K562 (cell line): ENCODE results near the gene ZNF584. TPM values are rescaled to one million over a fixed set of nuclear protein-coding genes. Genes with fewer than 3 reads are reported as not detected.

Experiments used
- BRD9 ChIP-seq: fragments of 450-650 bp; IDR thresholded peaks from 2 replicates; pipeline ENCODE4 v1.6.1; 2018; ENCODE audit warnings: low read depth; ENCODE audit not compliant: partially characterized antibody
- CEBPB ChIP-seq: fragments of 450-650 bp; IDR thresholded peaks from 2 replicates; pipeline ENCODE4 v1.6.1; 2016; ENCODE audit warnings: missing genetic modification characterization, missing compliant biosample characterization
- CHD1 ChIP-seq: fragments of 200-600 bp; sonication (generic); IDR thresholded peaks from one replicate; pipeline ENCODE4 v1.6.1; 2012; ENCODE audit warnings: mild to moderate bottlenecking, moderate library complexity, low read length, inconsistent platforms
- CSDE1 ChIP-seq, 2 experiments: fragments of 450-650 bp; IDR thresholded peaks; 2 replicates each; pipeline ENCODE4 v1.6.1; 2016; ENCODE audit warnings: mild to moderate bottlenecking in 1 of 2
- GTF2E2 ChIP-seq: fragments of 200-800 bp; sonication (Bioruptor generic); IDR thresholded peaks from 2 replicates; pipeline ENCODE4 v1.6.1; 2016; ENCODE audit warnings: missing genetic modification characterization, missing compliant biosample characterization
- HDAC1 ChIP-seq, 2 experiments: fragments of 450-650 bp; IDR thresholded peaks; 2 replicates each; pipeline ENCODE4 v1.6.1; 2016 to 2017; ENCODE audit warnings: inconsistent platforms in 1 of 2, mild to moderate bottlenecking in 1 of 2, moderate library complexity in 1 of 2
- HNRNPLL ChIP-seq: fragments of 200-400 bp; formaldehyde crosslinking; IDR thresholded peaks from 2 replicates; pipeline ENCODE4 v1.6.1; 2017; ENCODE audit warnings: low read length, low read depth, mild to moderate bottlenecking; ENCODE audit not compliant: poor library complexity, severe bottlenecking
- KDM5B ChIP-seq: fragments of 200-600 bp; sonication (generic); IDR thresholded peaks from 2 replicates; pipeline ENCODE4 v1.6.1; 2012; ENCODE audit warnings: low read depth, mild to moderate bottlenecking, moderate library complexity, low read length, control low read depth, inconsistent platforms; ENCODE audit not compliant: insufficient replicate concordance
- KLF10 ChIP-seq: fragments of 250-450 bp; sonication (Bioruptor Pico); IDR thresholded peaks from 2 replicates; pipeline ENCODE4 v1.6.1; 2021; ENCODE audit warnings: matching md5 sums
- LEF1 ChIP-seq: fragments of 450-650 bp; IDR thresholded peaks from 2 replicates; pipeline ENCODE4 v1.6.1; 2016; ENCODE audit warnings: mild to moderate bottlenecking
- MAX ChIP-seq: sonication (generic); formaldehyde crosslinking; IDR thresholded peaks from 2 replicates; pipeline ENCODE4 v1.9.0; 2022; ENCODE audit warnings: mild to moderate bottlenecking, missing genetic modification reagents
- MEIS2 ChIP-seq: fragments of 450-650 bp; IDR thresholded peaks from 2 replicates; pipeline ENCODE4 v1.6.1; 2014; ENCODE audit warnings: mild to moderate bottlenecking; ENCODE audit not compliant: partially characterized antibody
- MIER1 ChIP-seq: fragments of 450-650 bp; IDR thresholded peaks from 2 replicates; pipeline ENCODE4 v1.6.1; 2016; ENCODE audit warnings: antibody characterized with exemption, mild to moderate bottlenecking, low read depth
- MXI1 ChIP-seq: IDR thresholded peaks from 2 replicates; pipeline ENCODE4 v1.6.1; 2011; ENCODE audit warnings: low read depth, mild to moderate bottlenecking, improper control_type of control experiment, low read length
- NRF1 ChIP-seq, 2 experiments: fragments of 450-650 bp; IDR thresholded peaks in 1 of 2; conservative IDR thresholded peaks in 1 of 2; 2 replicates each; pipeline ENCODE4 v1.6.1; 2014; ENCODE audit warnings: mild to moderate bottlenecking in 2 of 2
- PYGO2 ChIP-seq: fragments of 450-650 bp; IDR thresholded peaks from 2 replicates; pipeline ENCODE4 v1.6.1; 2016; ENCODE audit warnings: mild to moderate bottlenecking, missing genetic modification characterization, moderate library complexity, missing compliant biosample characterization
- RAD51 ChIP-seq: fragments of 450-650 bp; IDR thresholded peaks from 2 replicates; pipeline ENCODE4 v1.7.1; 2016; ENCODE audit warnings: low read depth, mild to moderate bottlenecking, borderline replicate concordance
- RFX1 ChIP-seq: fragments of 450-650 bp; IDR thresholded peaks from 2 replicates; pipeline ENCODE4 v1.6.1; 2016; ENCODE audit warnings: mild to moderate bottlenecking, moderate library complexity
- SMARCA5 ChIP-seq: fragments of 450-650 bp; IDR thresholded peaks from 2 replicates; pipeline ENCODE4 v1.6.1; 2016
- TRIM24 ChIP-seq, 2 experiments: fragments of 450-650 bp; IDR thresholded peaks; 2 replicates each; pipeline ENCODE4 v1.6.1; 2016
- ZNF121 ChIP-seq: sonication (generic); formaldehyde crosslinking; conservative IDR thresholded peaks from 2 replicates; pipeline ENCODE4 v1.8.0; 2022; ENCODE audit warnings: missing genetic modification reagents
- polyA plus RNA-seq, 8 experiments: library from polyadenylated mRNA; depleted of rRNA in 4 of 8; stranded (reverse) in 5 of 8; unstranded in 3 of 8; fragments of >200 nt; fragmentation: Nextera tagmentation in 2 of 8; fragmentation: Illumina TruSeq in 1 of 8; extraction: Ambion mirVana in 2 of 8; extraction: Trizol in 1 of 8; gene quantifications; 2 replicates each; pipeline versions ENCODE4 v1.2.1 to v1.2.3, GENCODE V29; 2011 to 2014; ENCODE audit warnings: inconsistent platforms in 1 of 8, missing spikeins in 1 of 8
- total RNA-seq, 7 experiments: library from RNA; depleted of rRNA in 6 of 7; stranded (reverse); fragments of >200 nt in 6 of 7; fragmentation: Illumina TruSeq in 2 of 7; extraction: Trizol in 2 of 7; gene quantifications; 2 replicates each; pipeline versions ENCODE4 v1.2.1 to v1.2.3, GENCODE V29; 2011 to 2021; ENCODE audit warnings: low replicate concordance in 1 of 7
- TF ChIP-seq, protein P1 (sequence below): sonication (generic); formaldehyde crosslinking; IDR thresholded peaks from 2 replicates; pipeline ENCODE4 v1.8.0; 2022; ENCODE audit warnings: missing genetic modification reagents, mild to moderate bottlenecking, borderline replicate concordance
- TF ChIP-seq, protein P2 (sequence below): fragments of 450-650 bp; formaldehyde crosslinking; IDR thresholded peaks from 2 replicates; pipeline ENCODE4 v1.4.0; 2020; ENCODE audit warnings: mild to moderate bottlenecking, moderate library complexity
- TF ChIP-seq, protein P3 (sequence below): fragments of 200-400 bp; formaldehyde crosslinking; IDR thresholded peaks from 2 replicates; pipeline ENCODE4 v1.6.1; 2017; ENCODE audit warnings: mild to moderate bottlenecking, low read depth, low read length, moderate library complexity

ZNF584 gene
- total and polyA plus RNA-seq, 9 of the 15 experiments (the other 6 are each of a cell fraction or from before 2014, with no cell fraction given) = 5.8 to 43.4 (median 24.6) TPM

- TF ChIP-seq, protein P1, sequence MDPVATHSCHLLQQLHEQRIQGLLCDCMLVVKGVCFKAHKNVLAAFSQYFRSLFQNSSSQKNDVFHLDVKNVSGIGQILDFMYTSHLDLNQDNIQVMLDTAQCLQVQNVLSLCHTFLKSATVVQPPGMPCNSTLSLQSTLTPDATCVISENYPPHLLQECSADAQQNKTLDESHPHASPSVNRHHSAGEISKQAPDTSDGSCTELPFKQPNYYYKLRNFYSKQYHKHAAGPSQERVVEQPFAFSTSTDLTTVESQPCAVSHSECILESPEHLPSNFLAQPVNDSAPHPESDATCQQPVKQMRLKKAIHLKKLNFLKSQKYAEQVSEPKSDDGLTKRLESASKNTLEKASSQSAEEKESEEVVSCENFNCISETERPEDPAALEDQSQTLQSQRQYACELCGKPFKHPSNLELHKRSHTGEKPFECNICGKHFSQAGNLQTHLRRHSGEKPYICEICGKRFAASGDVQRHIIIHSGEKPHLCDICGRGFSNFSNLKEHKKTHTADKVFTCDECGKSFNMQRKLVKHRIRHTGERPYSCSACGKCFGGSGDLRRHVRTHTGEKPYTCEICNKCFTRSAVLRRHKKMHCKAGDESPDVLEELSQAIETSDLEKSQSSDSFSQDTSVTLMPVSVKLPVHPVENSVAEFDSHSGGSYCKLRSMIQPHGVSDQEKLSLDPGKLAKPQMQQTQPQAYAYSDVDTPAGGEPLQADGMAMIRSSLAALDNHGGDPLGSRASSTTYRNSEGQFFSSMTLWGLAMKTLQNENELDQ = no peak
- TF ChIP-seq CEBPB (tag) (no peak), MXI1 (peak; percentile 100), HNRNPLL (peak; percentile 78), TRIM24 (IDR thresholded peaks at IDR 0.05) (peak in 1 of 2 experiments; percentile 74; a peak in 3 of 4 replicates), HDAC1 (IDR thresholded peaks at IDR 0.05) (peak; percentile 6 to 98; a peak in 2 of 4 replicates), LEF1 (peak; percentile 9; the same call in 1 of the 2 replicates), MAX (peak; percentile 94), KLF10 (CRISPR knock-in tag) (no peak), GTF2E2 (tag) (peak; percentile 96; the same call in 1 of the 2 replicates), CHD1 (no peak), SMARCA5 (peak; percentile 11; the same call in 1 of the 2 replicates), MIER1 (0 out of 2 replicates have a peak, but pooled peaks have one; percentile 40), KDM5B (peak; percentile 71), BRD9 (peak; percentile 88), CSDE1 (IDR thresholded peaks at IDR 0.05) (peak in 1 of 2 experiments; percentile 99; a peak in 2 of 4 replicates), PYGO2 (tag) (no peak), NRF1 (conservative IDR thresholded peaks at IDR 0.05 in 1 of 2, IDR thresholded peaks at IDR 0.05 in 1 of 2) (peak; percentile 97 to 98), RFX1 (peak; percentile 99), MEIS2 (peak; percentile 82), RAD51 (no peak), ZNF121 (CRISPR knock-in tag) (no peak)
- TF ChIP-seq, protein P2, sequence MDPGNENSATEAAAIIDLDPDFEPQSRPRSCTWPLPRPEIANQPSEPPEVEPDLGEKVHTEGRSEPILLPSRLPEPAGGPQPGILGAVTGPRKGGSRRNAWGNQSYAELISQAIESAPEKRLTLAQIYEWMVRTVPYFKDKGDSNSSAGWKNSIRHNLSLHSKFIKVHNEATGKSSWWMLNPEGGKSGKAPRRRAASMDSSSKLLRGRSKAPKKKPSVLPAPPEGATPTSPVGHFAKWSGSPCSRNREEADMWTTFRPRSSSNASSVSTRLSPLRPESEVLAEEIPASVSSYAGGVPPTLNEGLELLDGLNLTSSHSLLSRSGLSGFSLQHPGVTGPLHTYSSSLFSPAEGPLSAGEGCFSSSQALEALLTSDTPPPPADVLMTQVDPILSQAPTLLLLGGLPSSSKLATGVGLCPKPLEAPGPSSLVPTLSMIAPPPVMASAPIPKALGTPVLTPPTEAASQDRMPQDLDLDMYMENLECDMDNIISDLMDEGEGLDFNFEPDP = no peak
- TF ChIP-seq, protein P3, sequence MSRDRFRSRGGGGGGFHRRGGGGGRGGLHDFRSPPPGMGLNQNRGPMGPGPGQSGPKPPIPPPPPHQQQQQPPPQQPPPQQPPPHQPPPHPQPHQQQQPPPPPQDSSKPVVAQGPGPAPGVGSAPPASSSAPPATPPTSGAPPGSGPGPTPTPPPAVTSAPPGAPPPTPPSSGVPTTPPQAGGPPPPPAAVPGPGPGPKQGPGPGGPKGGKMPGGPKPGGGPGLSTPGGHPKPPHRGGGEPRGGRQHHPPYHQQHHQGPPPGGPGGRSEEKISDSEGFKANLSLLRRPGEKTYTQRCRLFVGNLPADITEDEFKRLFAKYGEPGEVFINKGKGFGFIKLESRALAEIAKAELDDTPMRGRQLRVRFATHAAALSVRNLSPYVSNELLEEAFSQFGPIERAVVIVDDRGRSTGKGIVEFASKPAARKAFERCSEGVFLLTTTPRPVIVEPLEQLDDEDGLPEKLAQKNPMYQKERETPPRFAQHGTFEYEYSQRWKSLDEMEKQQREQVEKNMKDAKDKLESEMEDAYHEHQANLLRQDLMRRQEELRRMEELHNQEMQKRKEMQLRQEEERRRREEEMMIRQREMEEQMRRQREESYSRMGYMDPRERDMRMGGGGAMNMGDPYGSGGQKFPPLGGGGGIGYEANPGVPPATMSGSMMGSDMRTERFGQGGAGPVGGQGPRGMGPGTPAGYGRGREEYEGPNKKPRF = no peak
These were observed 46.0 kb upstream of the ZNF584 start, which contains the start of gene ZNF497 (continued) for GRCh38 chr19:58362272-58362994.
